ENCODE results near the gene SCCPDH.
"Not testable (repeated sequence)": the region's sequence is repeated elsewhere in the genome, so short reads cannot be mapped to it uniquely, and the experiment has no call there.

Gene SCCPDH

DNA sequence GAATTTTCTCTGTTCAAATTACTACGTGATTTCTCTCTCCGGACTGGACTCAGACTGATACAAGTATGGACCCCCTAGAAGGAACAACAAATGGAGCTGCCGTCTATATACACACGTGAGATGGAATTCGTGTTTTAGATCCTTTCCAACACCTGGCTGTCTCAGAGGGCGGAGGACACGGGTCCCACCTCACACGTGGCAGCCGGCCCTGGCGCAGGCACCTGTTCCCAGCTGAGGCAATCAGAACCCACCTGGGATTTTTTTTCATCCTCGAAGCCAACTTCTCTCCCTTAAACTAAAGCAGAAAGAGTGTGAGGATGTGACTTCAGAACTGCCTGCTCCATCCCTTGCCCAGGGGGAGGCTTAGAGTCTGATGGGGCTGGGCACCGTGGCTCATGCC is 34.1 kb upstream of the SCCPDH start:
- TF ChIP-seq, protein P1, sequence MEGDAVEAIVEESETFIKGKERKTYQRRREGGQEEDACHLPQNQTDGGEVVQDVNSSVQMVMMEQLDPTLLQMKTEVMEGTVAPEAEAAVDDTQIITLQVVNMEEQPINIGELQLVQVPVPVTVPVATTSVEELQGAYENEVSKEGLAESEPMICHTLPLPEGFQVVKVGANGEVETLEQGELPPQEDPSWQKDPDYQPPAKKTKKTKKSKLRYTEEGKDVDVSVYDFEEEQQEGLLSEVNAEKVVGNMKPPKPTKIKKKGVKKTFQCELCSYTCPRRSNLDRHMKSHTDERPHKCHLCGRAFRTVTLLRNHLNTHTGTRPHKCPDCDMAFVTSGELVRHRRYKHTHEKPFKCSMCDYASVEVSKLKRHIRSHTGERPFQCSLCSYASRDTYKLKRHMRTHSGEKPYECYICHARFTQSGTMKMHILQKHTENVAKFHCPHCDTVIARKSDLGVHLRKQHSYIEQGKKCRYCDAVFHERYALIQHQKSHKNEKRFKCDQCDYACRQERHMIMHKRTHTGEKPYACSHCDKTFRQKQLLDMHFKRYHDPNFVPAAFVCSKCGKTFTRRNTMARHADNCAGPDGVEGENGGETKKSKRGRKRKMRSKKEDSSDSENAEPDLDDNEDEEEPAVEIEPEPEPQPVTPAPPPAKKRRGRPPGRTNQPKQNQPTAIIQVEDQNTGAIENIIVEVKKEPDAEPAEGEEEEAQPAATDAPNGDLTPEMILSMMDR (IDR thresholded peaks at IDR 0.05; ENCODE audit: insufficient read depth, low read length, missing control alignments) = no peak
- ChIA-PET POLR2A (no interaction called here), CTCF (interaction anchor here (0.8 to 4.4 kb wide), 33 partner anchors 8 to 197 kb away, joined by 3 to 79 read pairs (median 5); partner anchors contain the start of genes CNST, SCCPDH and TFB2M)
- no peak for DNase-seq (ENCODE audit: low read depth, low spot score)
- H3K4me3 ChIP-seq (ENCODE audit: low read depth, low read length) = no peak overlapping the region

GRCh38 chr1:246691622-246692495 is 32.4 kb upstream of the SCCPDH start:
- TF ChIP-seq, protein P1 (IDR thresholded peaks at IDR 0.05; ENCODE audit: insufficient read depth, low read length, missing control alignments) = no peak
- CTCF ChIA-PET = interaction anchor here (0.9 to 4.4 kb wide), 9 partner anchors 12 to 72 kb away, joined by 3 to 79 read pairs (median 5); partner anchors contain the start of gene SCCPDH
- no peak for DNase-seq (ENCODE audit: low read depth, low spot score)
- POLR2A ChIA-PET = no interaction called here
- no peak overlapping the region for H3K4me3 ChIP-seq (ENCODE audit: low read depth, low read length)

- H3K4me3 ChIP-seq (ENCODE audit: low read depth, low read length); DNase-seq (ENCODE audit: low read depth, low spot score); POLR2A ChIA-PET: not testable (repeated sequence)
- CTCF ChIA-PET = interaction anchor here (1.7 to 4.1 kb wide), 4 partner anchors 10 to 202 kb away, joined by 4 to 14 read pairs (median 4); no protein-coding TSS in a partner anchor
Observed at GRCh38 chr1:246694213-246694895, 29.9 kb upstream of the SCCPDH start.

DNA sequence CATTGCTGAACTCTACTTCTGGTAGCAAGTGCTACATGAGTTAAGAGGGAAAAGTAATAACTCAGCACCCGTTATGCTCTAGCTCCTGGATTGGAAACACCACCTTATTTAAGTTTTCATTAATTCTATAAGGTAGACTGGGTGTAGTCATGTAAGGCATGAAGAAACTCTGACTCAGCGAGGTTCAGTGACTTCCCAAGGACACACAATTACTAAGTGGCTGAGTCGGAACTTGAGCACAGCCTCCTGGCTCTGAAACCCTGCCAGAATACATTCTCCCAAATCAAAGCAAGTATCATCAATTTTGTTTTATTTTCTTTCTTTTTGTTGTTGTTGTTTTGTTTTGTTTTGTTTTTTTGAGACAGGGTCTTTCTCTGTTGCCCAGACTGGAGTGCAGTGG is 29.1 kb upstream of the SCCPDH start:
- TF ChIP-seq, protein P1 (IDR thresholded peaks at IDR 0.05; ENCODE audit: insufficient read depth, low read length, missing control alignments) = no peak
- ChIA-PET POLR2A (no interaction called here), CTCF (interaction anchor here (0.8 to 4.1 kb wide), 12 partner anchors 9 to 202 kb away, joined by 3 to 14 read pairs (median 4); partner anchors contain the start of gene SCCPDH)
- DNase-seq (ENCODE audit: low read depth, low spot score) = no peak
- no peak overlapping the region for H3K4me3 ChIP-seq (ENCODE audit: low read depth, low read length)

DNA sequence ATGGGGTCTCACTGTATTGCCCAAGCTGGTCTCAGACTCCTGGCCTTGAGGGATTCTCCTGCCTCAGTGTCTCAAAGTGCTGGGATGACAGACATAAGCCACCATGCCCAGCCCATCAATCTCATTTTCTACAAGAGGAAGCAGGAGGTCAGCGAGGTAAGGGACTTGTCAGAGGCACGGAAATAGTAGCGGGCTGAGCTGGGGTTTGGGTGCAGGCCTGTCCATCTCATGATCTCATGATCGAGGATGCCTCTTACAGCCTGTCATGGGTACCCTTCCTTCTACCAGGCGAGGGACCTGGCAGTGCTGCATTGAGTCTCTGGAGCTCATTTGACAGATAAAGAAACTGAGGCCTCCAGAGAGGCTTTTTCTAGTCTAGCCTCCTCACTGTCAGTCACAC is 28.5 kb upstream of the SCCPDH start:
- no peak overlapping the region for H3K4me3 ChIP-seq (ENCODE audit: low read depth, low read length)
- TF ChIP-seq, protein P1 (IDR thresholded peaks at IDR 0.05; ENCODE audit: insufficient read depth, low read length, missing control alignments) = no peak
- DNase-seq (ENCODE audit: low read depth, low spot score) = no peak
- ChIA-PET POLR2A (no interaction called here), CTCF (interaction anchor here (0.8 to 4.1 kb wide), 15 partner anchors 10 to 203 kb away, joined by 3 to 14 read pairs (median 4); partner anchors contain the start of gene SCCPDH)

DNA sequence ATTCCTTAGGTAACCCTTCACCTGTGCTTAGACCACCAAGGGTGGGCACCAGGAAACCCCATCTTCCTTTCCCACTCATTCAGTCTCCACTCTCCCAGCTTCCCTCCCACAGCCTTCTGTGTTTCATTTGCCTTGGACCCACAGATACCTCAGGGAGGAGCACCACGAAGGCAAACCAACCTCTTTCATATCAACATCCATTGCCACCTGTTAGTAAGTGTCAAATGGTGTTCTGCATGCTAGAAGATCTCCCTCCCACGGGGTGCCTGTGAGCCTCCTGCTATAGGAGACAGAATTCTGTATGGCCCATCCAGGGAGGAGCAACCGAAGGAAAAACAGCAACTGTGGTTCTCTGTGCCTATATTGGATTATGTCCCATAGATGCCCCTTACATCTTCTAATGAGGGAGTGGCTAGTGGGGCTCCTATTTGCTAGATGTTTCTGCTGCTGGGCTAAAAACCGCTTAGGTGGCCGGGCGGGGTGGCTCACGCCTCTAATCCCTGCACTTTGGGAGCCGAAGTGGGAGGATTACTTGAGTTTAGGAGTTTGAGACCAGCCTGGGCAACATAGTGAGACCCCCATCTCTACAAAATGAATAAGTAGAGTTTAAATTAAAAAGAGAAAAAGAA is 25.6 kb upstream of the SCCPDH start:
- CTCF ChIA-PET = interaction anchor here (0.9 to 4.1 kb wide), 3 partner anchors 9 to 200 kb away, joined by 3 to 14 read pairs (median 9); no protein-coding TSS in a partner anchor
- H3K4me3 ChIP-seq (ENCODE audit: low read depth, low read length) = peak overlapping the region; percentile 36
- DNase-seq (ENCODE audit: low read depth, low spot score) = no peak

More for the DNA sequence above, 25.6 kb upstream of the SCCPDH start:
- TF ChIP-seq, protein P1 (IDR thresholded peaks at IDR 0.05; ENCODE audit: insufficient read depth, low read length, missing control alignments) = no peak
- POLR2A ChIA-PET = no interaction called here

Data from AG04449 (cell line).